Kidney glomerular epithelial cell (primary cell): Measurements from ENCODE around the gene PPP1R15B.

Source experiments
- DNase-seq: peaks from one replicate; lab custom pipeline; 2025; lab: John Stamatoyannopoulos, UW

PPP1R15B gene

DNA sequence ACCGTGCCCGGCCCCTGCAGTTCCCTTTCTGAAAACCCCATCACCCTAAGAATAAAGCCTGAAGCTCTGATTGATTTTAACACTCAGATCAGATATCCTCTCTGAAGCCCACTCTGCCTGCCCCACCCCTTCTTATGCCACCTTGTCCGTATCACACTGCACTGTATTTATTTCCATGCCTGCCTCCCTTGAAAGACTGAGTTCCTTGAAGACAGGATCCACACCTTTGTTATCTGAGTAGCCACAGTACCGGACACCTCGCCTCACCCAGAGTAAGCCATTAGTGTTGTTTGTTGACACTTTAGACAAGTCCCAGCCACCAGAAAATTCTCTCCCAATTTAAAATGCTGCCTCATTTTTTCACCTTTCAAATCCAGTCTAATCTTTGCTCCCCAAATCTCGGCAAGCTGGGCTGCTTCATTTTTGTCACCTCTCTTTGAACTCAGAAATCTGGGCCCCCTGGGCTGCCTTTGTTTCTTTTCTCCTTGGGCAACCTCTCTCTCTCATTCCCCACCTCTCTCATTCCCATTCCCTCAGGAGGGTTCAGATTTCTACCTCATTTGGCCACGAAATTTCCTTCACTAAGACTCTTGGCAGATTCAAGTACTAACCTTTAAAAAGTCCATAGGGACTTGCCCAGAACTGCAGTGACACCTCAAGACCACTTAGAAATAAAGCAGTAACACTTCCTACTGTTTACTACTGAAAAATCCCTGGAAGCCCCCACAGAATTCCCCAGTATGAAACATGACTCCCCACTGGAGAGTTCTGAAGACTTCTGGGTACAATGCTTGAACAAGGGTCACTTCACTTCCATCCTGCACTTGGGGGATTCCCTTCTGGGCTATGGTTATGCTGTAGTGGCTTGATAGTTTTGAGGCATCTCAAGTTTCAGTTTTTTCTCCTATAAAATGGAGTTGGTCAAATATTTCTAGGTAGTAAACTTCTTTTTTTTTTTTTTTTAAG, 8.7 kb upstream of the PPP1R15B start:
- no peak for DNase-seq

DNA sequence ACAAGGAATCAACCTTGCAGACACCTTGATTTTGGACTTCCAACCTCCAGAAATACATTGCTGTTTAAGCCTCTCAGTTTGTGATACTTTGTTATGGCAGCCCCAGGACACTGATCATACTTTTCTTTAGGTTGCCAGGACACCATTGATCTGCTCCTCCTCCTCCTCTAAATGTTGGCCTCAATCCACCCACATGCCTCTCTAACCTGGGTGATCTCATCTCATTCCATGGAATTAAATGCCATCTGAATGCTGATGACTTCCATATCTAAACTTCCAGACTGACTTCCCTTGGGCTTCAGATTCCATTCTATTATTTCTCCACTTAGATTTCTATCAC, 7.4 kb upstream of the PPP1R15B start:
- peak; percentile 79 for DNase-seq

DNA sequence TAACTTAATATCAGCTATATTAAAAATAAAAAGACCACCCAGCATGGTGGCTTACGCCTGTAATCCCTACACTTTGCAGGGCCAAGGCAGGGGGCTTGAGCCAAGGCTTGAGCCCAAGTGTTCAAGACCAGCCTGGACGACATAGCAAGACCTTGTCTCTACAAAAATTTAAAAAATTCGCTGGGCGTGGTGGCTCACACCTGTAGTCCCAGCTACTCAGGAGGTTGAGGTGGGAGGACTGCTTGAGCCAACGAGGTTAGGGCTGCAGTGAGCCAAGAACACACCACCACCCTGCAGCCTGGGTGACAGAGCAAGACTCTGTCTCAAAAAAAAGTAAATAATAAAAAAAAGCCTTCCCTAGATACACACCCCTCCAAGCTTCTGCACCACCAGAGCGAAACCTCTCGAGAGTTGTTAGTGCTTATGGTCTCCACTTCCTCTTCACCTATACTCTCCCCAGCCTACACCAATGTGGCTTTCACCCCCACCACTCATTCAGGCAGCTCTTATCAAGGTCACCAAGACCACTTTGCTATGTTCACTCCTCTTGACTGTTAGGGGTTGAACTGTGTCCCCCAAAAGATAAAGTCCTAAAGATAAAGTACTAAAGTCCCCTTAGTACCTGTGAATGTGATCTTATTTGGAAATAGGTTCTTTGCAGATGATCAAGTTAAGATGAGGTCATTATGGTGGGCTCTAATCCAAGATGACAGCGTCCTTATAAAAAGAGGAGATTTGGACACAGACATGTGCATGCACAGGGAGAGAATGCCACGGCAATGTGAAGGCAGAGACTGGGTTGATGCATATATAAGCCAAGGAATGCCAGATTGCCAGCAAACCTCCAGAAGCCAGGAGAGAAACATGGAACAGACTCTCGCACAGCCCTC, 6.8 kb upstream of the PPP1R15B start:
- peak; percentile 37 for DNase-seq

DNA sequence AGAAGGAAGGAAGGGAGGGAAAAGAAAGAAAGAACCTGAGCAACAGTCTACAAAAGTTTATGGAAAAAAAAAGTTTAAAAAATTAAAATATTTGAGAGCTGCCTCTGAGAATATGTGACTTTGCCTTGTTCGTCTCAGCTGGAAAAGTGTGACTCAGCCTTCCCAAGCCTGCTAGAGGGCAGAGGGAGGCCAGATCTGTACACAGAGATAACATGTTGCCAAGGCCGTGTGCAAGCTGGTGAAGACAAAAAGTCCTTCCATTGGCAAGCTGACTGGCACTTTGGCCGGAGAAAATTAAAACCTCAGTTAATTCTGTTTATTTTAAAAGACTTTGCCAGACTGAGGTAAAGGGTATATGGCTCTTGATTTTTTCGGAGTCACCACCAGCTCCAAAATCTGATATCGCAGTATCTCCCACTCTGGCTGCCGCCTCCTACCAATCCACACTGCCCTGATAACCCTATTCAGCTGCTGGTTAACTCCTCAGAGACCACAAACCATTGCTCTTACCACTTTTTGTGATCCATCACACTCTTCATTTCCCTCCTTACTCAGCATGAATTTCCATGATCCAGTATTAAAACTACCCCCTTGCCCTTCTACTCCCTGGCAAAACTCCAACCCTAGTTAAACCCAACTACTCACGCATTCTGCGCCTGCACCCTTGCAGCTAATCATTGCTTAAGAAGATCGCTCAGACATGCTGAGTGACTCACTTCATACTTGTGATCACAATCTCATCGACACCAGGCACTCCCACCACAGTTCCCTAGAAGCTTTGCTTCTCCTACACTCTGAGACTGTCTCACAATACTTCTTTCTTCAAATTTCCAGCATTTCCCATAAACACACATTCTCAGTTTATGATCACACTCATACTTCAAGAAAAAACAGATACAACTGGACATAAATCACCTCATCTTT, 5.7 kb upstream of the PPP1R15B start:
- peak; percentile 99 for DNase-seq

DNA sequence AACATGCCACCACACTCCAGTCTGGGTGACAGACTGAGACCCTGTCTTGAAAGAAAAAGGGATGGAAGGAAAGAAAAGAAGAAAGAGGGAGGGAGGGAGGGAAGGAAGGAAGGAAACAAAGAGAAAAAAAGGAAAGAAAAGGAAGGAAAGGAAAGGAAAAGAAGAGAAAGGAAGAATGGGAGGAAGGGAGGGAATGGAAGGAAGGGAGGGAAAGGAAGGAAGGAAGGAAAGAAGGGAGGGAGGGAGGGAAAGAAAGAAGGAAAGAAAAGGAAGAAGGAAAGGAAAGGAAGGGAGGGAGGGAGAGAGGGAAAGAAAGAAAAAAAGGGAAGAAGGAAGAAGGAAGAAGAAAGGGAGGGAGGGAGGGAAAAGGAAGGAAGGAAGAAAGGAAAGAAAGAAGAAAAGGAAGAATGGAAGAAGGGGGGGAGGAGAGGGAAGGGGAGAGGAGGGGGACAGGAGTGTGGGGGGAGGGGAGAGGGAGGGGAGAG, 5.0 kb upstream of the PPP1R15B start:
- no peak for DNase-seq

DNA sequence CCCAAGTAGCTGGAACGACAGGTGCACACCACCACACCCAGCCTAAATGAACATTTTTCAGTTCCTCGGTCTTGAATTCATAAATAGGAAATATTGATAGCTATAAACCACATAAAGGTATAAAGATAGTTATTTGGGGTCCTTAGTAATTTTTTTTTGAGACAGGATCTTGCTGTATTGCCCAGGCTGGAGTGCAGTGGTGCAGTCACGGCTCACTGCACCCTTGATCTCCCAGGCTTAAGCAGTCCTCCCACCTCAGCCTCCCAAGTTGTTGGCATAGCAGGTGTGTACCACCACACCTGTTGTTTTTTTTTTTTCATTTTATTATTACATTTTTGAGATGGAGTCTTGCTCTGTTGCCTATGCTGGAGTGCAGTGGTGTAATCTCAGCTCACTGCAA, 3.7 kb upstream of the PPP1R15B start:
- no peak for DNase-seq

DNA sequence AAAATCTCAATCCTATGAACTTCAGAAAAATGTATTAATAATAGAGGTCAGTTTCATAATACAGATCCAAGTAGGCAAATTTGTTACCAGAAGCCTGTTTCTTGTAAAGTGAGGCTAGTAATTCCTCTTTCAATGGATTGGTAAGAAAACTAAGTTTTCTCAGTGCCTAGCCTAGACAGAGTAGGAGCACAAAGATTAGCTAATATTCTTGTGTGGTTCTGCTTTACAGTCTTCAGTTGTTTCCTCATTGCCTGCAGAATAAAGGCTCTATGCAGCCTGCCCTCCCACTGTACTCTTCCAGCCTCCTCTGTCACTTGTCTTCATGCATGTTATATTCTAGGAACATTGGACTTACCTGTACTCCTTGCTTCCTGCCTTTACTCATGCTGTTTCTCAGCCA, 2.4 kb upstream of the PPP1R15B start:
- no peak for DNase-seq

DNA sequence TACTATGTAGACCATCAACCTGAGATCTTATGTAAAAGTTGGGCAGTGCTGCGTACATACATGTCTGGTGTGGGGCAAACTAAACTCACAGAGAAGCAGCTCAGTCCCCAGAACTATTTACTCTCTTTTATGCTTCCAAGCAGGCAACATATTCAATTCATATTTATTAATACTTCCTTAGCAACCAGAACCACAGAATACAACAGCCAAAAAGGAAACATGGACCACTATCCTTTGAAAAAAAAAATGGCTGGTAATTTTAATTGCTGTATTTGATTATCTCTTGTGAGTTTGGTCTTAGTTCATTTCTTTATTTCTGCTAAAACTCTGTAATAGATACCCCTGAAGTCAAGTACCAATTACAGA, 1.5 kb upstream of the PPP1R15B start:
- DNase-seq = no peak

DNA sequence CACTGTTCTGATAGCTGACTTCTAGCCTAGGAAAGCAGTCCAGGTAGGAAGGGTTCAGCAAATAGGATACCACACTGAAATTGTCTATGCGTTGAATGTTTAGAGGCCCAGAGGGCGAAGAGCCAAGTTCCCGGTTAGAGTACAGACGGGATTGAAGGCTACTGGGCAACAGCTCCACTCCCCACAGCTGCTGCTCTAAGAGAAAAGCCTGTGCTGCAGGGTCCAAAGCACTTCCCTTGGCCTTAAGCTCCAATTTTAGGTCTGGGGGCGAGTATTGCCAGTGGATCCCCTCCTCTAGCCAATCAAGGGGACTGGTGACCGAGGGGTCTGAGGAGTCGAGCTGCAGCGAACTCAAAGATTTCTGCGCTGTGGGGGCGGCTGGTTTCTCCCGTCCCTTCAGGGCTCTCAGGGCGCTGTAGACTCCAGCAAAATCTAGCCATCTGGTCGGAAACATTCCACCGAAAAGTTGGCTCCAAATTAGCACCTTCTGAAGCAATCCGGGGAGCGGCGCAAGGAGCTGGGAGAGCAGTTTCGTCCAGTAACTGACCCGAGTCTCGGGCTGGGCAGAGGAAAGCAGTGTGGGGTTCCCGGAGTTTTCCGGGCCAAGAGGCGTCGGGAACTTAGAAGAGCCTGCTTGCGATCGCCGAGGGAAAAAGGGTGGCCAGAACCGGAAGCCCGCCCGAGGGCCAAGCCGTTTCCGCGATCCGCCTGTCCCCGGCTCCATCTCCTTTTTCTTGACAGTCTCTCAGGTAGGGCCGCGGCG, 748 bp downstream of the PPP1R15B start:
- DNase-seq = no peak

DNA sequence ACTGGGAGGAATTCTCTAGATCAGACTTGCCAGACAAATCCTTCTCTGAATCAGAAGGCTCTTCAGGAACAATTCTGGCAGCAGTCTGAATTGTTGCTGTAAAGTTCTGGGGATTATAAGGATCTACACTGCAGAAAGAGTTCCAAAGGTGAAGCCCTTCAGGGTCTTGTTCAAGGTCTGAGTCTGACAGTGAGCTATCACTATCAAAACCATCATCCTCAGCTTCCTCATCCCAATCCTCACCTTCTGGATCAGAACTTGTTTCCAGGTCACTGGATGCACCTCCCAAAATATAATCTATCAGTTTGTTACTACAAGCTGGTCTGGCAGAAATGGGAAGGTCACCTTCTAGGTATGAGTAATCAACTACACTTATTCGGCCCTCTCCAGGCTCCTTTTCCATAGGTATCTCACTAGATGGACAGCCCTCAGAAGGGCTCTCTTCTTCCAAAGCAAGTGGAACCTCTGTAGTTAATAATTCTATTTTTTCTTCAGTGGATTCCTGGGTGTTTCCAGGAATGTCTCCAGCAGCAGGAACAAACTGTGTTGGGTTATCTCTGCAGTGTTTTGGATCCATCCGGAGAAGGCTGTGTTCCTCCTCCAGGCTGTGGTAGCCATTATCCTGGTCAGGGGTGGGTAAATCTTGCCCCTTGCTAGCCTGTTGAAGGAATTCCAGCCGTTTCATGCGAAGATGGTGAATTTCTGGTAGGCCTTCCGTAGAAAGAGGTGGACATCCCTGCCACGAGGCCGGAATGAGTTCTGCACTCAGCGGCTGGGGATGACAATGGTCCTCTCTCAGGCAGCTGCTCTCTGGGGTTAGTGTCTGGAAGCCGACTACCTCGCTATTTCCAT, 1.6 kb downstream of the PPP1R15B start:
- DNase-seq = no peak

DNA sequence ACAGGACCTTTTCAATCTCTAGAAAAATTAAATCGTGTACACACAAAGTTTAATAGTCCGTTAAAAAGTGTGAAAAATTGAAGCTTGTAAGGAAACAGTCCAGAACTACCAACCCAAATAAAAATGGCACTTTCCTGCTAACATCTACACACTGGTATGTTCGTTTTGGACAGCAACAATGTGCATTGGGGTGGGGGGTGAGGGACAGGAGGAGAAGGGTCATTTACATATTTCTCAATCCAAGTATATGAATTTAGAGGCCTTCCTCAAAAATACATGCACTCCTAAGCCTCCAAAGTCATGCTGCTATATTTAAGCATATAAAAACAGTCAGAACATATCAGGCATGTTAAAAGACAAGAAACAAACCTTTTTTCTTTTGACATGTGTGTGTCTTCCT, 2.5 kb downstream of the PPP1R15B start:
- no peak for DNase-seq

DNA sequence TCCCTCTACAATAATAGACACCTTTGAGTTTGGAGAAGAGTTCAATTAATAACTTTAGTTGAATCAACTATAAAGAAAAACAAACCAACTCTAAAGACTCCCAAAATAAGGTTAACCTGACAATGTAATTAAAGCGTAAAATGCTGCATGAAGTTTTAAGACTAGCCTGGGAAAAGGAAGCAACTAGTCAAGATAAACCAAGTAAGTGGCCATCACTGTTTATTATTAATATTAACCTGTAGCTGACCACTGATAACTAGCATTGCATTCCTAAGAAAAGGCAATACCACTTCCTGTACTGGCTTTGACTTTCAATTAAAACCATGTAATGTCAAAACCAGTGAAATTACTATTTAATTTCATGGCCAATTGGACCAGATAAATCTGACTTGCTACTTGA, 3.0 kb downstream of the PPP1R15B start:
- no peak for DNase-seq

DNA sequence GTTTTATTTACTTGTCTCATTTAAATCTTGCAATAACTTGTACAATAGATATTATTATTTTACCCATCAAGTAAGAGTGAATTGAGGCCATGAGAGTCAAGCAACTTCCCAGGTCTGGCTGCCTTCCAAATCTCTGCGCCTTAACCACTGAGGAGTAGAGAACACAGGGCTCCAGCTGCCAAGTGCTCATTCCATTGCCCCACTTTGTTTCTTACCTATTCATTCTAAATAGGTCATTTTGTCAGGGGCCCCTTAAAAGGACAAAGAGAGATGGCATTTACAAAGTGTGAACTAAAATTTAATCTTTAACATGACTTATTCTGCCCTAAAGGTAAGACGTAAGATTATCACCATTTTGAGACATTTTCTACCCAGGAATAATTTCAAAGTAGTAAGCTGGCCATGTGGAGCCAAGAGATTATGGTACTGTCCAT, 3.5 kb downstream of the PPP1R15B start:
- peak; percentile 32 for DNase-seq

DNA sequence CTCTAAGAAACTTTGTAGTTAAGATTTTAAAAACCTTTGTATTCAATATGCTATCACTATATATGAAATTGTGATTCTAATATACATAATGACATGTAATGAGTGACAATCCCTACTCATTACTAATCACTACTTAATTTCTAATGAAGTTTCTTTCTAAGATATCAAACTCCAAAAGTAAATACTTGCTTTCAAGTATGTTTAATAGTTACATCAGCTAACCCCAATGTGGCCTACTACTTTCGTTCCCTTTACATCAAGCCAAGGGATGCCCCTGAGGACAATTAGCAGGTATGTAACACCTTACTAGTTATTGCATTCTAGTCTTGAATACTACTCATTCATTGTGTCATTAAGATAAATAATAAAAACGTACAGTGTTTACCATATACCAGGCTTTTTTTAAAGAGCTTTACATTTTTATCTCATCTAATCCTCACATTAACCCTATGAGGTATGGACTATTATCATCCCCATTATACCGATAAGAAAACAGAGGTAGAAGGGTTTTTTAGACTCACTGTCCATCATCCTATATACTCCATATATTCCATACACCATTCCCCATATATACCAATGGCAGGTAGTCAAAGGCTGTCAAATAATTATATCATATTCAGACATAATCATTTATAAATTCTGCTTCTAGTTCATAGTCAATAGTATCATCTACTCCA, 4.2 kb downstream of the PPP1R15B start:
- DNase-seq = no peak

DNA sequence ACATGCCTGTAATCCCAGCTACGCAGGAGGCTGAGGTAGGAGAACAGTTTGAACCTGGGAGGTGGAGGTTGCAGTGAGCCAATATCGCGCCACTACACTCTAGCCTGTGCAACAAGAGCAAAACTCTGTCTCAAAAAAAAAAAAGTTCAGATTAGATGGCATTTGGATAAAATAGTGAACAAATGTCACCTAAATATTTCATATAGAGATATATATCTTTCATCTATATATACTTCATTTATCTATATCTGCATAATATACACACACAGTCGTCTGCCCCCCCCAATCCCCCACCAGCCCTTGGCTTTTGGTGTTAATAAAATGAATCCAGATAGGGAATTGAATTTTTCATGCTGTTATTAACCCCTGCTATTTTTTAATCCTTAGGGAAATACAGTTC, 5.0 kb downstream of the PPP1R15B start:
- DNase-seq = no peak

DNA sequence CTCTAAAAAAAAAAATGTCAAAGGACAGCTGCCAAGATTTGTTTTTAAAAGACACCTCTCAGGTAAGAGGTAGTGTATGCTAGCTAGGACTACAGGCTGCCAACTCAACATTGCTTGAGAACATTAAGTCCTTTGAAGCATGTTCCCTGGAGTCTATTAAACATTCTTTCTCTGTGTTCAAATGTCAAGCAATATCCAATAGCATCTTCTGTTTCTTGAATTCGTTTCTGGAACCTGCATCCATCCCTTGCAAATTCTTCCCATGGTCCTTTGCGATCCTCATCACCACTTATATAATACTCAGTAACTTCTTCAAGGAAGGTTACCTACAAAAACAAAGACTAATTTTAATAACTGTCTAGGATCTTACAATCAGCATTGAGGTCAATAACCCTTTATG, 5.6 kb downstream of the PPP1R15B start:
- DNase-seq = no peak

DNA sequence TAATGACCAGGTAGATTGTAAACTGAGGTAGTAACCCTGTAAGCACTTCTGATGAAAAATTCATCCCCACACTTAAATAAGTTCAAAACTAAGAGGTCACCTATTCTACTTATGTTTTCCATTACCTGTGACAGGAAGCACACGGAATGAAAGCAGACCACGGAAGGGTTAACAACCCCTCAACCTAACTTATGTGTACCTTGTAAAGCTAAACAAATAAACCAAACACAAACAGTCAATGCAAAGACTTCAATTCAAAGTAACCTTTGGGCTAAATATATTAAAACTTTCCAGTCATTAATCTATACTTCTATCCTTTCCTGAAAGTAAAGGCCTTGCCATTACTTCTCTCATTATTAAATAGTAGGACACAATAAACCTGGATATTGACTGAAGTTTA, 7.0 kb downstream of the PPP1R15B start:
- no peak for DNase-seq

DNA sequence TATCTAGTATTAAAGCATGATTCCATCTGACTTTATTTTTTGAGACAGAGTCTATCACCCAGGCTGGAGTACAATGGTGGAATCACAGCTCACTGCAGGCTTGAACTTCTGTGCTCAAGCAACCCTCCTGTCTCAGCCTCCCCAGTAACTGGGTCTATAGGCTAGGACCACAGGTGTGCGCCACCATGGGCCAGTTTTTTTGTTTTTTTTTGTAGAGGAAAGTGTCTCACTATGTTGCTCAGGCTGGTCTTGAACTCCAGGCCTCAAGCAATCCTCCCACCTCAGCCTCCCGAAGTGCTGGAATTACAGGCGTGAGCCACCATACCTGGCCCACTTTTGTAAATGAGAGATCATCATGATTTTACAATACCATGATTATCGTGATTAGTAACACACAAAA, 9.2 kb downstream of the PPP1R15B start:
- DNase-seq = no peak

DNA sequence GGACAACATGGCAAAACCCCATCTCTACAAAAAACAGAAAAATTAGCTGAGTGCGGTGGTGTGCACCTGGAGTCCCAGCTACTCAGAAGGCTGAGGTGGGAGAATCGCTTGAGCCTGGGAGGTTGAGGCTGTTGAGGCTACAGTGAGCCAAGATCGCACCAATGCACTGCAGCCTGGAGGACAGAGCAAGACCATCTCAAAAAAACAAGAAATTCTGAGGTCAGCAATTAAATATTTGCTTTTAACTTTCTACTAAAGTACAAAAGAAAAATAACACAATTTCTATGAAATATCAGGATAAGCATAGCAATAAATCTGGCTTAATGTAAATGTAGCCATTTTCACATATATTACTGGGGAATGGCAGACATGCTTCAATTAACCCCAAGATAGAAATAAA, 9.9 kb downstream of the PPP1R15B start:
- no peak for DNase-seq
